K562 (cell line): ENCODE data around the gene RXYLT1. TPM values are rescaled to one million over a fixed set of nuclear protein-coding genes. Genes with fewer than 3 reads are reported as not detected.

Experiments
- ATAC-seq: fragments of 200-7000 bp; cut with Tn5 transposase; 3 replicates; pipeline ENCODE4 v1.9.1; 2020; ENCODE audit warnings: moderate library complexity
- BruUV-seq: library from RNA; stranded (reverse); fragments of 400-500 nt; replicated peaks from 2 replicates; lab custom pipeline; 2021; lab: Mats Ljungman, UMichigan
- CTCF ChIA-PET: fragments of 300-600 bp; formaldehyde crosslinking; extraction: SDS; loops from one replicate; lab custom pipeline; 2021; ENCODE audit warnings: low intra/inter-chr PET ratio; lab: Yijun Ruan, JAX
- POLR2A ChIA-PET: fragments of 300-600, 350-650 bp; sonication (Branson Sonifier 250); formaldehyde crosslinking; extraction: SDS; loops from one replicate; lab custom pipeline; 2021; ENCODE audit warnings: antibody characterized with exemption, inconsistent platforms; lab: Yijun Ruan, JAX
- DNase-seq, 4 experiments: peaks; one replicate each; pipeline versions ENCODE4 v3.0.0 to v3.0.0-alpha.2; 2011 to 2018; ENCODE audit warnings: low spot score in 3 of 4, mixed read lengths in 3 of 4; ENCODE audit errors: extremely low read depth in 1 of 4
- FAIRE-seq: peaks from 2 replicates; lab custom pipeline; 2011; peaks lifted over from hg19 to GRCh38; lab: Jason Lieb, UNC
- H2AFZ ChIP-seq: 2 replicates; pipeline ENCODE4 v1.6.0; 2011; ENCODE audit warnings: low read depth, low read length, control low read depth, inconsistent platforms
- H3K27ac ChIP-seq: fragments of 200-600 bp; 3 replicates; pipeline ENCODE4 v1.8.0; 2011; ENCODE audit warnings: low read depth, mild to moderate bottlenecking, control low read depth, inconsistent platforms, low read length, moderate library complexity, mixed read lengths; ENCODE audit errors: extremely low read depth
- H3K27me3 ChIP-seq, 2 experiments: fragments of 300-600 bp in 1 of 2; 2 replicates in 1 of 2; 3 replicates in 1 of 2; pipeline versions ENCODE4 v1.6.0 to v1.8.0; 2011; ENCODE audit warnings: inconsistent platforms in 2 of 2, low read length in 2 of 2, mild to moderate bottlenecking in 1 of 2, mixed read lengths in 1 of 2, moderate library complexity in 1 of 2; ENCODE audit not compliant: control insufficient read depth in 2 of 2, insufficient read depth in 2 of 2
- H3K36me3 ChIP-seq: fragments of 300-600 bp; 3 replicates; pipeline ENCODE4 v1.8.0; 2011; ENCODE audit warnings: mild to moderate bottlenecking, low read length, inconsistent platforms; ENCODE audit not compliant: control insufficient read depth, insufficient read depth
- H3K4me1 ChIP-seq, 2 experiments: fragments of 200-600 bp in 1 of 2; replicated peaks in 1 of 2; 2 replicates in 1 of 2; 3 replicates in 1 of 2; pipeline versions ENCODE4 v1.5.1 to v1.8.0; 2011; ENCODE audit warnings: inconsistent platforms in 2 of 2, low read length in 2 of 2, mild to moderate bottlenecking in 1 of 2, mixed read lengths in 1 of 2, moderate library complexity in 1 of 2; ENCODE audit not compliant: control insufficient read depth in 2 of 2, insufficient read depth in 2 of 2
- H3K4me2 ChIP-seq: 2 replicates; pipeline ENCODE4 v1.6.1; 2011; ENCODE audit warnings: low read length, control low read depth, inconsistent platforms, mixed read lengths; ENCODE audit not compliant: insufficient read depth
- H3K4me3 ChIP-seq: fragments of 200-600 bp; sonication (generic), shearing (Covaris generic); 2 replicates; pipeline ENCODE4 v1.5.1; 2016; ENCODE audit warnings: control low read depth, inconsistent platforms
- H3K79me2 ChIP-seq: fragments of 200-600 bp; 3 replicates; pipeline ENCODE4 v1.8.0; 2011; ENCODE audit warnings: low read length, inconsistent platforms; ENCODE audit not compliant: control insufficient read depth, insufficient read depth
- H3K9ac ChIP-seq, 2 experiments: 2 replicates each; pipeline versions ENCODE4 v1.6.0 to v1.6.1; 2011; ENCODE audit warnings: low read depth in 2 of 2, low read length in 2 of 2, control low read depth in 1 of 2, inconsistent platforms in 1 of 2, mild to moderate bottlenecking in 1 of 2, mixed read lengths in 1 of 2; ENCODE audit not compliant: insufficient read depth in 1 of 2
- H3K9me1 ChIP-seq: one replicate; pipeline ENCODE4 v1.6.0; 2011; ENCODE audit warnings: inconsistent platforms, mild to moderate bottlenecking, low read length, moderate library complexity; ENCODE audit not compliant: control insufficient read depth, insufficient read depth
- H3K9me3 ChIP-seq: replicated peaks from 2 replicates; pipeline ENCODE4 v1.5.1; 2011; ENCODE audit warnings: low read depth, low read length, inconsistent platforms; ENCODE audit not compliant: control insufficient read depth, insufficient read depth
- H4K20me1 ChIP-seq: replicated peaks from 2 replicates; pipeline ENCODE4 v1.6.1; 2011; ENCODE audit warnings: low read length, inconsistent platforms, mixed read lengths; ENCODE audit not compliant: control insufficient read depth, insufficient read depth
- BCOR ChIP-seq: fragments of 450-650 bp; IDR thresholded peaks from 2 replicates; pipeline ENCODE4 v1.6.1; 2016
- BHLHE40 ChIP-seq: IDR thresholded peaks from 2 replicates; pipeline ENCODE4 v1.6.1; 2011; ENCODE audit warnings: low read length, improper control_type of control experiment
- DACH1 ChIP-seq: fragments of 450-650 bp; IDR thresholded peaks from 2 replicates; pipeline ENCODE4 v1.6.1; 2018; ENCODE audit not compliant: partially characterized antibody
- JUNB ChIP-seq: fragments of 450-650 bp; formaldehyde crosslinking; conservative IDR thresholded peaks from 2 replicates; pipeline ENCODE4 v1.4.0; 2020; ENCODE audit warnings: mild to moderate bottlenecking
- NUFIP1 ChIP-seq: fragments of 450-650 bp; IDR thresholded peaks from 2 replicates; pipeline ENCODE4 v1.6.1; 2018; ENCODE audit not compliant: partially characterized antibody
- SIRT6 ChIP-seq: IDR thresholded peaks from one replicate; pipeline ENCODE4 v1.6.1; 2012; ENCODE audit warnings: low read depth, mild to moderate bottlenecking, control low read depth, inconsistent platforms, low read length, moderate library complexity
- STAG1 ChIP-seq: sonication (generic); formaldehyde crosslinking; IDR thresholded peaks from 2 replicates; pipeline ENCODE4 v1.5.0; 2020; ENCODE audit warnings: missing genetic modification reagents, borderline replicate concordance
- TAF1 ChIP-seq: IDR thresholded peaks from 2 replicates; pipeline ENCODE4 v1.6.1; 2011; ENCODE audit warnings: mild to moderate bottlenecking, low read length, moderate library complexity; ENCODE audit not compliant: insufficient read depth, control insufficient read depth, severe bottlenecking; ENCODE audit errors: extremely low read depth
- TAF7 ChIP-seq: fragments of 450-650 bp; IDR thresholded peaks from 2 replicates; pipeline ENCODE4 v1.6.1; 2016; ENCODE audit warnings: missing genetic modification characterization, missing compliant biosample characterization
- YY1 ChIP-seq, 3 experiments: IDR thresholded peaks; 2 replicates each; pipeline ENCODE4 v1.6.1; 2011; ENCODE audit warnings: low read length in 2 of 3, mild to moderate bottlenecking in 2 of 3, moderate library complexity in 2 of 3, borderline replicate concordance in 1 of 3, control low read depth in 1 of 3, low read depth in 1 of 3; ENCODE audit not compliant: insufficient read depth in 3 of 3, insufficient replicate concordance in 2 of 3, control insufficient read depth in 1 of 3, insufficient read length in 1 of 3; ENCODE audit errors: extremely low read depth in 1 of 3
- ZBTB33 ChIP-seq: sonication (generic); formaldehyde crosslinking; IDR thresholded peaks from 2 replicates; pipeline ENCODE4 v1.8.1; 2023; ENCODE audit warnings: mild to moderate bottlenecking, missing genetic modification reagents
- ZNF124 ChIP-seq: sonication (generic); formaldehyde crosslinking; IDR thresholded peaks from 2 replicates; pipeline ENCODE4 v1.8.1; 2022; ENCODE audit warnings: missing genetic modification reagents
- ZNF507 ChIP-seq: conservative IDR thresholded peaks from 2 replicates; pipeline ENCODE4 v1.6.1; 2017; ENCODE audit warnings: missing genetic modification characterization, missing compliant biosample characterization
- ZNF57 ChIP-seq: fragments of 450-650 bp; formaldehyde crosslinking; IDR thresholded peaks from 2 replicates; pipeline ENCODE4 v1.4.0; 2020; ENCODE audit warnings: mild to moderate bottlenecking, moderate library complexity
- WGBS: fragments of 100-300 bp; shearing (Covaris generic); methylation state at CpG from one replicate; pipeline ENCODE4 v1.1.6; 2016; ENCODE audit warnings: low coverage, mixed read lengths; ENCODE audit not compliant: insufficient coverage; ENCODE audit errors: missing lambda C conversion rate; 5-methylcytosine and 5-hydroxymethylcytosine counted together
- in situ Hi-C: fragments of 300-500 bp; cut with MboI; formaldehyde crosslinking; loops from 4 replicates; pipeline ENCODE4 v1.15.0; 2018; ENCODE audit warnings: inconsistent platforms, mixed read lengths
- intact Hi-C: fragments of 100-400 bp; cut with micrococcal nuclease; formaldehyde crosslinking; loops from 2 replicates; pipeline ENCODE4 v1.14.2; 2022
- polyA plus RNA-seq, 8 experiments: library from polyadenylated mRNA; depleted of rRNA in 4 of 8; stranded (reverse) in 5 of 8; unstranded in 3 of 8; fragments of >200 nt; fragmentation: Nextera tagmentation in 2 of 8; fragmentation: Illumina TruSeq in 1 of 8; extraction: Ambion mirVana in 2 of 8; extraction: Trizol in 1 of 8; gene quantifications; 2 replicates each; pipeline versions ENCODE4 v1.2.1 to v1.2.3, GENCODE V29; 2011 to 2014; ENCODE audit warnings: inconsistent platforms in 1 of 8, missing spikeins in 1 of 8
- total RNA-seq, 7 experiments: library from RNA; depleted of rRNA in 6 of 7; stranded (reverse); fragments of >200 nt in 6 of 7; fragmentation: Illumina TruSeq in 2 of 7; extraction: Trizol in 2 of 7; gene quantifications; 2 replicates each; pipeline versions ENCODE4 v1.2.1 to v1.2.3, GENCODE V29; 2011 to 2021; ENCODE audit warnings: low replicate concordance in 1 of 7
- TF ChIP-seq, protein P1 (sequence below), 2 experiments: fragments of 450-650 bp in 1 of 2; IDR thresholded peaks; 2 replicates each; pipeline ENCODE4 v1.6.1; 2011 to 2017; ENCODE audit warnings: low read depth in 2 of 2, antibody characterized with exemption in 1 of 2, borderline replicate concordance in 1 of 2, low read length in 1 of 2, mild to moderate bottlenecking in 1 of 2, mixed read lengths in 1 of 2; ENCODE audit not compliant: control insufficient read depth in 1 of 2
- TF ChIP-seq, protein P2 (sequence below): sonication (generic); formaldehyde crosslinking; IDR thresholded peaks from 2 replicates; pipeline ENCODE4 v1.8.1; 2022; ENCODE audit warnings: missing genetic modification reagents

The RXYLT1 gene
- total and polyA plus RNA-seq, 9 of the 15 experiments (the other 6 are each of a cell fraction or from before 2014, with no cell fraction given) = 6.7 to 26.5 (median 20.9) TPM

GRCh38 chr12:63787306-63787705 is 7.6 kb downstream of the RXYLT1 start (continued):
- TF ChIP-seq, protein P1, sequence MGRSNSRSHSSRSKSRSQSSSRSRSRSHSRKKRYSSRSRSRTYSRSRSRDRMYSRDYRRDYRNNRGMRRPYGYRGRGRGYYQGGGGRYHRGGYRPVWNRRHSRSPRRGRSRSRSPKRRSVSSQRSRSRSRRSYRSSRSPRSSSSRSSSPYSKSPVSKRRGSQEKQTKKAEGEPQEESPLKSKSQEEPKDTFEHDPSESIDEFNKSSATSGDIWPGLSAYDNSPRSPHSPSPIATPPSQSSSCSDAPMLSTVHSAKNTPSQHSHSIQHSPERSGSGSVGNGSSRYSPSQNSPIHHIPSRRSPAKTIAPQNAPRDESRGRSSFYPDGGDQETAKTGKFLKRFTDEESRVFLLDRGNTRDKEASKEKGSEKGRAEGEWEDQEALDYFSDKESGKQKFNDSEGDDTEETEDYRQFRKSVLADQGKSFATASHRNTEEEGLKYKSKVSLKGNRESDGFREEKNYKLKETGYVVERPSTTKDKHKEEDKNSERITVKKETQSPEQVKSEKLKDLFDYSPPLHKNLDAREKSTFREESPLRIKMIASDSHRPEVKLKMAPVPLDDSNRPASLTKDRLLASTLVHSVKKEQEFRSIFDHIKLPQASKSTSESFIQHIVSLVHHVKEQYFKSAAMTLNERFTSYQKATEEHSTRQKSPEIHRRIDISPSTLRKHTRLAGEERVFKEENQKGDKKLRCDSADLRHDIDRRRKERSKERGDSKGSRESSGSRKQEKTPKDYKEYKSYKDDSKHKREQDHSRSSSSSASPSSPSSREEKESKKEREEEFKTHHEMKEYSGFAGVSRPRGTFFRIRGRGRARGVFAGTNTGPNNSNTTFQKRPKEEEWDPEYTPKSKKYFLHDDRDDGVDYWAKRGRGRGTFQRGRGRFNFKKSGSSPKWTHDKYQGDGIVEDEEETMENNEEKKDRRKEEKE (IDR thresholded peaks at IDR 0.05; ENCODE audit: borderline replicate concordance in 1 of 2, control insufficient read depth in 1 of 2, low read depth in 2 of 2, low read length in 1 of 2) = no peak
- TF ChIP-seq DACH1 = no peak
- no peak for TF ChIP-seq ZNF57
- TF ChIP-seq ZBTB33 (CRISPR knock-in tag) = no peak

DNA sequence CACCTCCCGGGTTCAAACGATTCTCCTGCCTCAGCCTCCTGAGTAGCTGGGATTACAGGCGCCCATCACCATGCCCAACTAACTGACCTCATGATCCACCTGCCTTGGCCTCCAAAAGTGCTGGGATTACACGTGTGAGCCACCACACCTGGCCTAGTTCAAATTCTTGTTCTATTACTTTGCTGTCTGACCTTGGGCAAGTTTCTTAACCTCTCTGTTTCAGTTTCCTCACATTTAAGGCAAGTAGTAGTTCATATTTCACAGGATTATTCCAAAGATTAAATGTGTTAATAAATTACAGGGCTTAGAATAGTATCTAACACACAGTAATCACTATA is 10.9 kb downstream of the RXYLT1 start:
- H4K20me1 ChIP-seq = no peaks in the 10 kb centered on the region
- H3K9me3 ChIP-seq = no peaks in the 10 kb centered on the region
- H3K9me1 ChIP-seq = no peaks in the 10 kb centered on the region
- intact Hi-C loops = no loop called here
- 81% methylated on average over 2 of the region's 4 CpGs for WGBS
- H3K4me3 ChIP-seq = no peak overlapping the region
- no peaks in the 10 kb centered on the region for H3K79me2 ChIP-seq
- POLR2A ChIA-PET = interaction anchor here (1.1 kb wide), 1 partner anchor 8 kb away, joined by 3 read pairs; no protein-coding TSS in a partner anchor
- CTCF ChIA-PET = no interaction called here
- DNase-seq = no peak
- no peak overlapping the region for H3K4me2 ChIP-seq
- H2AFZ ChIP-seq = no peak overlapping the region
- H3K36me3 ChIP-seq = peaks cover 33% of the 10 kb centered on the region; the same call in 2 of the 3 replicates
- no peak for FAIRE-seq
- H3K27ac ChIP-seq = no peak overlapping the region
- in situ Hi-C loops = no loop called here
- no peak for ATAC-seq
- no TSS peak for BruUV-seq
- no peaks in the 10 kb centered on the region for H3K4me1 ChIP-seq
- H3K9ac ChIP-seq = no peak overlapping the region
- no peaks in the 10 kb centered on the region for H3K27me3 ChIP-seq
- TF ChIP-seq BCOR (no peak), YY1 (IDR thresholded peaks at IDR 0.05; ENCODE audit: borderline replicate concordance in 1 of 3, control insufficient read depth in 1 of 3, extremely low read depth in 1 of 3, insufficient read depth in 3 of 3, insufficient read length in 1 of 3, insufficient replicate concordance in 2 of 3, low read depth in 1 of 3, low read length in 2 of 3) (no peak), NUFIP1 (no peak), STAG1 (CRISPR knock-in tag) (no peak), BHLHE40 (no peak), TAF1 (no peak), SIRT6 (no peak), TAF7 (tag) (no peak), ZNF124 (no peak), JUNB (CRISPR knock-in tag) (no peak), ZNF507 (tag) (no peak)
- TF ChIP-seq, protein P2, sequence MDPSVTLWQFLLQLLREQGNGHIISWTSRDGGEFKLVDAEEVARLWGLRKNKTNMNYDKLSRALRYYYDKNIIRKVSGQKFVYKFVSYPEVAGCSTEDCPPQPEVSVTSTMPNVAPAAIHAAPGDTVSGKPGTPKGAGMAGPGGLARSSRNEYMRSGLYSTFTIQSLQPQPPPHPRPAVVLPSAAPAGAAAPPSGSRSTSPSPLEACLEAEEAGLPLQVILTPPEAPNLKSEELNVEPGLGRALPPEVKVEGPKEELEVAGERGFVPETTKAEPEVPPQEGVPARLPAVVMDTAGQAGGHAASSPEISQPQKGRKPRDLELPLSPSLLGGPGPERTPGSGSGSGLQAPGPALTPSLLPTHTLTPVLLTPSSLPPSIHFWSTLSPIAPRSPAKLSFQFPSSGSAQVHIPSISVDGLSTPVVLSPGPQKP (CRISPR knock-in tag) = no peak
